K562 (cell line): Measurements from ENCODE around the gene B3GALNT2. TPM values are rescaled to one million over a fixed set of nuclear protein-coding genes. Genes with fewer than 3 reads are reported as not detected.

Experiments
- BCOR ChIP-seq: fragments of 450-650 bp; IDR thresholded peaks from 2 replicates; pipeline ENCODE4 v1.6.1; 2016
- CCNT2 ChIP-seq: IDR thresholded peaks from 2 replicates; pipeline ENCODE4 v1.6.1; 2011; ENCODE audit warnings: borderline replicate concordance, low read depth, mild to moderate bottlenecking, moderate library complexity, mixed read lengths, low read length; ENCODE audit not compliant: insufficient read length; ENCODE audit errors: extremely low read depth
- CREM ChIP-seq: IDR thresholded peaks from 2 replicates; pipeline ENCODE4 v1.6.1; 2014; ENCODE audit warnings: antibody characterized with exemption, low read depth
- DIDO1 ChIP-seq: fragments of 450-650 bp; IDR thresholded peaks from 2 replicates; pipeline ENCODE4 v1.6.1; 2016; ENCODE audit warnings: low read depth, missing biosample characterization, missing genetic modification characterization
- EGR1 ChIP-seq: fragments of 450-650 bp; conservative IDR thresholded peaks from 2 replicates; pipeline ENCODE4 v1.6.1; 2017; ENCODE audit warnings: mild to moderate bottlenecking
- HDGF ChIP-seq: fragments of 450-650 bp; IDR thresholded peaks from 2 replicates; pipeline ENCODE4 v1.6.1; 2016
- NCOA6 ChIP-seq: fragments of 450-650 bp; IDR thresholded peaks from 2 replicates; pipeline ENCODE4 v1.6.1; 2017; ENCODE audit warnings: mild to moderate bottlenecking
- NFRKB ChIP-seq: fragments of 450-650 bp; IDR thresholded peaks from 2 replicates; pipeline ENCODE4 v1.6.1; 2016; ENCODE audit warnings: low read depth
- NRF1 ChIP-seq, 2 experiments: fragments of 450-650 bp; IDR thresholded peaks in 1 of 2; conservative IDR thresholded peaks in 1 of 2; 2 replicates each; pipeline ENCODE4 v1.6.1; 2014; ENCODE audit warnings: mild to moderate bottlenecking in 2 of 2
- PTTG1 ChIP-seq: fragments of 450-650 bp; IDR thresholded peaks from 2 replicates; pipeline ENCODE4 v1.6.1; 2016; ENCODE audit warnings: low read depth, mild to moderate bottlenecking, missing genetic modification characterization, missing compliant biosample characterization
- RCOR1 ChIP-seq, 2 experiments: IDR thresholded peaks; 2 replicates each; pipeline ENCODE4 v1.6.1; 2012; ENCODE audit warnings: low read depth in 2 of 2, low read length in 2 of 2, borderline replicate concordance in 1 of 2, improper control_type of control experiment in 1 of 2
- SIN3B ChIP-seq: fragments of 450-650 bp; IDR thresholded peaks from 2 replicates; pipeline ENCODE4 v1.6.1; 2017; ENCODE audit warnings: low read depth, mild to moderate bottlenecking, moderate library complexity
- TGIF2 ChIP-seq: sonication (generic); formaldehyde crosslinking; IDR thresholded peaks from 2 replicates; pipeline ENCODE4 v1.8.1; 2022; ENCODE audit warnings: mild to moderate bottlenecking, missing genetic modification reagents, moderate library complexity
- U2AF1 ChIP-seq: fragments of 200-400 bp; formaldehyde crosslinking; optimal IDR thresholded peaks from 2 replicates; pipeline ENCODE3; 2017; ENCODE audit warnings: mild to moderate bottlenecking, low read depth, low read length, moderate library complexity
- UBTF ChIP-seq, 2 experiments: IDR thresholded peaks; 2 replicates each; pipeline ENCODE4 v1.6.1; 2012; ENCODE audit warnings: improper control_type of control experiment in 2 of 2, low read depth in 2 of 2, low read length in 2 of 2, borderline replicate concordance in 1 of 2
- ZFX ChIP-seq: sonication (generic); formaldehyde crosslinking; IDR thresholded peaks from 2 replicates; pipeline ENCODE4 v1.8.0; 2022; ENCODE audit warnings: mild to moderate bottlenecking, missing genetic modification reagents, moderate library complexity
- ZNF212 ChIP-seq: fragments of 450-650 bp; formaldehyde crosslinking; IDR thresholded peaks from 2 replicates; pipeline ENCODE4 v1.4.0; 2020; ENCODE audit warnings: mild to moderate bottlenecking
- ZNF217 ChIP-seq: sonication (generic); formaldehyde crosslinking; IDR thresholded peaks from 2 replicates; pipeline ENCODE4 v1.8.0; 2022; ENCODE audit warnings: mild to moderate bottlenecking, missing genetic modification reagents
- ZNF445 ChIP-seq: fragments of 250-450 bp; sonication (Bioruptor Pico); IDR thresholded peaks from 2 replicates; pipeline ENCODE4 v1.4.0; 2020; ENCODE audit warnings: low read depth, mild to moderate bottlenecking, moderate library complexity
- ZNF668 ChIP-seq: fragments of 250-450 bp; sonication (Bioruptor Pico); IDR thresholded peaks from 2 replicates; pipeline ENCODE4 v1.8.0; 2022; ENCODE audit warnings: mild to moderate bottlenecking, inconsistent platforms
- polyA plus RNA-seq, 8 experiments: library from polyadenylated mRNA; depleted of rRNA in 4 of 8; stranded (reverse) in 5 of 8; unstranded in 3 of 8; fragments of >200 nt; fragmentation: Nextera tagmentation in 2 of 8; fragmentation: Illumina TruSeq in 1 of 8; extraction: Ambion mirVana in 2 of 8; extraction: Trizol in 1 of 8; gene quantifications; 2 replicates each; pipeline versions ENCODE4 v1.2.1 to v1.2.3, GENCODE V29; 2011 to 2014; ENCODE audit warnings: inconsistent platforms in 1 of 8, missing spikeins in 1 of 8
- total RNA-seq, 7 experiments: library from RNA; depleted of rRNA in 6 of 7; stranded (reverse); fragments of >200 nt in 6 of 7; fragmentation: Illumina TruSeq in 2 of 7; extraction: Trizol in 2 of 7; gene quantifications; 2 replicates each; pipeline versions ENCODE4 v1.2.1 to v1.2.3, GENCODE V29; 2011 to 2021; ENCODE audit warnings: low replicate concordance in 1 of 7
- TF ChIP-seq, protein P1 (sequence below): fragments of 450-650 bp; IDR thresholded peaks from 2 replicates; pipeline ENCODE4 v1.6.1; 2014; ENCODE audit warnings: low read depth, mild to moderate bottlenecking, moderate library complexity, borderline replicate concordance
- TF ChIP-seq, protein P2 (sequence below): fragments of 450-650 bp; IDR thresholded peaks from 2 replicates; pipeline ENCODE4 v1.6.1; 2016; ENCODE audit warnings: antibody characterized with exemption

Gene B3GALNT2
- total and polyA plus RNA-seq, 9 of the 15 experiments (the other 6 are each of a cell fraction or from before 2014, with no cell fraction given) = 2.0 to 31.7 (median 22.9) TPM

- no peak for TF ChIP-seq EGR1
- TF ChIP-seq, protein P1, sequence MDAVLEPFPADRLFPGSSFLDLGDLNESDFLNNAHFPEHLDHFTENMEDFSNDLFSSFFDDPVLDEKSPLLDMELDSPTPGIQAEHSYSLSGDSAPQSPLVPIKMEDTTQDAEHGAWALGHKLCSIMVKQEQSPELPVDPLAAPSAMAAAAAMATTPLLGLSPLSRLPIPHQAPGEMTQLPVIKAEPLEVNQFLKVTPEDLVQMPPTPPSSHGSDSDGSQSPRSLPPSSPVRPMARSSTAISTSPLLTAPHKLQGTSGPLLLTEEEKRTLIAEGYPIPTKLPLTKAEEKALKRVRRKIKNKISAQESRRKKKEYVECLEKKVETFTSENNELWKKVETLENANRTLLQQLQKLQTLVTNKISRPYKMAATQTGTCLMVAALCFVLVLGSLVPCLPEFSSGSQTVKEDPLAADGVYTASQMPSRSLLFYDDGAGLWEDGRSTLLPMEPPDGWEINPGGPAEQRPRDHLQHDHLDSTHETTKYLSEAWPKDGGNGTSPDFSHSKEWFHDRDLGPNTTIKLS = no peak
- TF ChIP-seq NCOA6 = peak; percentile 70
- 0 out of 2 replicates have a peak, but pooled peaks have one; percentile 14 for TF ChIP-seq TGIF2 (CRISPR knock-in tag)
- TF ChIP-seq NFRKB = 0 out of 2 replicates have a peak, but pooled peaks have one; percentile 41
- TF ChIP-seq CREM = 0 out of 2 replicates have a peak, but pooled peaks have one; percentile 2
- TF ChIP-seq DIDO1 (tag) = peak; percentile 23; the same call in 1 of the 2 replicates
- no peak for TF ChIP-seq U2AF1
- no peak for TF ChIP-seq SIN3B
- TF ChIP-seq PTTG1 (tag) = no peak
- TF ChIP-seq ZFX (CRISPR knock-in tag) = peak; percentile 34
- 0 out of 2 replicates have a peak, but pooled peaks have one; percentile 24 for TF ChIP-seq ZNF668 (CRISPR knock-in tag)
- TF ChIP-seq BCOR = peak; percentile 61; the same call in 1 of the 2 replicates
- TF ChIP-seq, protein P2, sequence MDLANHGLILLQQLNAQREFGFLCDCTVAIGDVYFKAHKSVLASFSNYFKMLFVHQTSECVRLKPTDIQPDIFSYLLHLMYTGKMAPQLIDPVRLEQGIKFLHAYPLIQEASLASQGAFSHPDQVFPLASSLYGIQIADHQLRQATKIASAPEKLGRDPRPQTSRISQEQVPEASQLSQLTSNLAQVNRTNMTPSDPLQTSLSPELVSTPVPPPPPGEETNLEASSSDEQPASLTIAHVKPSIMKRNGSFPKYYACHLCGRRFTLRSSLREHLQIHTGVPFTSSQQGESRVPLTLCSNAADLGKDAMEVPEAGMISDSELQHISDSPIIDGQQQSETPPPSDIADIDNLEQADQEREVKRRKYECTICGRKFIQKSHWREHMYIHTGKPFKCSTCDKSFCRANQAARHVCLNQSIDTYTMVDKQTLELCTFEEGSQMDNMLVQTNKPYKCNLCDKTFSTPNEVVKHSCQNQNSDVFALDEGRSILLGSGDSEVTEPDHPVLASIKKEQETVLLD = no peak
- no peak for TF ChIP-seq ZNF445 (CRISPR knock-in tag)
- peak; percentile 0 for TF ChIP-seq CCNT2
- TF ChIP-seq RCOR1 (IDR thresholded peaks at IDR 0.05; ENCODE audit: borderline replicate concordance in 1 of 2, low read depth in 2 of 2, low read length in 2 of 2) = peak in 1 of 2 experiments; percentile 20; a peak in 1 of 4 replicates
- 0 out of 4 replicates have a peak, but pooled peaks of 1 of the 2 experiments have one; percentile 51 for TF ChIP-seq UBTF (IDR thresholded peaks at IDR 0.05; ENCODE audit: borderline replicate concordance in 1 of 2, low read depth in 2 of 2, low read length in 2 of 2)
- no peak for TF ChIP-seq ZNF217 (CRISPR knock-in tag)
- TF ChIP-seq NRF1 (conservative IDR thresholded peaks at IDR 0.05 in 1 of 2, IDR thresholded peaks at IDR 0.05 in 1 of 2) = no peak
- TF ChIP-seq ZNF212 (CRISPR knock-in tag) = peak; percentile 71; the same call in 1 of the 2 replicates
- no peak for TF ChIP-seq HDGF
These were observed 690 bp downstream of the B3GALNT2 start (continued) for GRCh38 chr1:235503403-235504121.
